CD4-positive, alpha-beta T cell (primary cell): ENCODE results near the gene HSPB6. TPM values are rescaled to one million over a fixed set of nuclear protein-coding genes. Genes with fewer than 3 reads are reported as not detected.

ENCODE experiments used
- ATAC-seq: fragments of 200-7000 bp; cut with Tn5 transposase; one replicate; pipeline ENCODE4 v1.10.0; 2022; ENCODE audit warnings: mild to moderate bottlenecking; ENCODE audit not compliant: poor library complexity
- CTCF ChIA-PET: fragments of 350-600 bp; sonication (Branson Sonifier 250); formaldehyde crosslinking; loops from one replicate; lab custom pipeline; 2021; ENCODE audit warnings: antibody characterized with exemption, inconsistent platforms; lab: Charles Lee
- POLR2A ChIA-PET: fragments of 350-600 bp; sonication (Branson Sonifier 250); formaldehyde crosslinking; loops from one replicate; lab custom pipeline; 2021; ENCODE audit warnings: antibody characterized with exemption, inconsistent platforms; lab: Charles Lee
- DNase-seq, 14 experiments: peaks; one replicate each; pipeline ENCODE4 v3.0.0-alpha.2; 2013 to 2020; ENCODE audit warnings: mixed read lengths in 2 of 14
- H3K27ac ChIP-seq, 2 donors: one replicate each; pipeline versions ENCODE4 v1.5.1 to v1.7.0; 2013; ENCODE audit warnings: low read length in 2 of 2, low read depth in 1 of 2, mild to moderate bottlenecking in 1 of 2
- H3K27me3 ChIP-seq, 2 experiments: 1 replicate in 1 of 2; 2 replicates in 1 of 2; pipeline versions ENCODE4 v1.6.1 to v1.7.0; 2013; ENCODE audit warnings: low read length in 2 of 2, control low read depth in 1 of 2, mild to moderate bottlenecking in 1 of 2, moderate library complexity in 1 of 2; ENCODE audit not compliant: insufficient read depth in 2 of 2, control insufficient read depth in 1 of 2
- H3K36me3 ChIP-seq: one replicate; pipeline ENCODE4 v1.6.1; 2013; ENCODE audit warnings: low read length, control low read depth; ENCODE audit not compliant: insufficient read depth
- H3K4me1 ChIP-seq: one replicate; pipeline ENCODE4 v1.6.1; 2013; ENCODE audit warnings: low read length, control low read depth; ENCODE audit not compliant: insufficient read depth
- H3K4me3 ChIP-seq: one replicate; pipeline ENCODE4 v1.5.1; 2013; ENCODE audit warnings: mild to moderate bottlenecking, low read length, moderate library complexity
- H3K9me3 ChIP-seq, 2 experiments: 1 replicate in 1 of 2; 2 replicates in 1 of 2; pipeline versions ENCODE4 v1.6.1 to v1.7.0; 2013; ENCODE audit warnings: low read length in 2 of 2, mild to moderate bottlenecking in 2 of 2, control low read depth in 1 of 2, moderate library complexity in 1 of 2; ENCODE audit not compliant: control insufficient read depth in 1 of 2, insufficient read depth in 1 of 2
- H3K27ac Mint-ChIP-seq: one replicate; pipeline ENCODE4 v1.8.0; 2020; ENCODE audit warnings: mixed read lengths
- H3K27me3 Mint-ChIP-seq: one replicate; pipeline ENCODE4 v1.8.0; 2021; ENCODE audit warnings: mixed read lengths
- H3K36me3 Mint-ChIP-seq: one replicate; pipeline ENCODE4 v1.8.0; 2021; ENCODE audit warnings: low read depth, mixed read lengths
- H3K4me1 Mint-ChIP-seq: one replicate; pipeline ENCODE4 v1.8.0; 2021; ENCODE audit warnings: low read depth, mixed read lengths
- H3K4me3 Mint-ChIP-seq: one replicate; pipeline ENCODE4 v1.8.0; 2020; ENCODE audit warnings: mild to moderate bottlenecking, mixed read lengths
- H3K9me3 Mint-ChIP-seq: one replicate; pipeline ENCODE4 v1.8.0; 2020; ENCODE audit warnings: mixed read lengths
- CTCF ChIP-seq: fragments of 200-600 bp; IDR thresholded peaks from one replicate; pipeline ENCODE4 v1.8.0; 2022; ENCODE audit warnings: antibody characterized with exemption, mild to moderate bottlenecking
- intact Hi-C, 2 experiments: fragments of 100-400 bp; cut with DNase I in 1 of 2; cut with micrococcal nuclease in 1 of 2; formaldehyde crosslinking; loops; one replicate each; pipeline versions ENCODE4 v1.15.1 to v1.9.0; 2023 to 2025; cut with DNase I, micrococcal nuclease
- total RNA-seq, 174 experiments: library from RNA in 2 of 174; stranded (reverse) in 2 of 174; gene quantifications; one replicate each; pipeline ENCODE4 v1.2.3 and lab custom pipeline; 2021 to 2026

The HSPB6 gene
- total RNA-seq, 2 experiments from 2014 or later = not detected

DNA sequence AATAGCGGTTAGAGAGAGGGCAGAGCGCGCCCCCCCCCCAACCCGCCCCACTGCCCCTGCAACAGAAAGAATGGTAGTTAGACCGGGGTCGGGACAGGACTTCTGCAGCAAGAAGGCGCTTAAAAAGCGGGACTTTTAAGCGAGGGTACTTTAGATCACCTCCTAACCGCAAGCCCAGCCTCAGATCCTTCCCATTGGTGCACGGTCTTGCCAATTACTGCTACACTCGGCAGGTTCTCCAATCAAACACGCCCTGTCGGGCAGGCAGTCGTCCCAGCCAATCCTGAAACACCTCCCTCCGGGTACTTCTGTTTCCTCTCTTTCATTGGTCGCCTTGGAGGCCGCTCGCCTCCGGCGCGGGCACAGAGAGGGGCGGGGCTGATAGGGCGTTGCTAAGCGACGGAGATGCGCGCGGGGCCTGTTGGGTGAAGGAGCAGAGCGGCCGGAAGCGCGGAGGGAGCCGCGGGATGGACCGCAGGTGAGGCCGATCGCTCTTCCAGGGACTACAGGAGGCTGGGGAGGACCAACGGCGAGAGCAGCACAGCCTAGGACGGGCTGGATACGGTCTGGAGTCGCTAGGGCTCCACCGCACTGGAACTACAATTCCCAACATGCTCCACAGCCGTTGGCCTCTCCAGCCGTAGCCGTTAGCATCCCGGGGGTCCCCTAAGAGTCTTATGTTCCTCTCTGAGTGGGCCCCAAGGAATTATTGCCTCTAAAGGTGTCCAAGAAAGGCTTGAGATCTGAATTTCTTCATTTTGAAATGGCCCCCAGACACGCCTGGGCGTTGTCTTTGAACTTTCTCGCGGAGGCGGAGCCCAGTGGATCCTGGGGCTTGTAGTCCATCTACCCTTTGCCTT, 1.1 kb upstream of the HSPB6 start, which contains the start of gene PROSER3:
Gene PROSER3 (plus strand): TSS at position 428 of the 860 bp plus-strand sequence. CDS start 40 bp downstream, at position 468.
- peaks cover 41% of the 10 kb centered on the region for H3K4me1 Mint-ChIP-seq
- CTCF ChIA-PET = no interaction called here
- intact Hi-C loops = loop anchor here (1.0 to 10.0 kb wide), 8 partner anchors 10 to 927 kb away; partner anchors contain the start of genes ARHGAP33 (in 2 of the 2), LIN37 (in 2 of the 2), COX6B1 (in 1 of the 2) and ETV2 (in 1 of the 2)
- no peaks in the 10 kb centered on the region for H3K9me3 Mint-ChIP-seq
- POLR2A ChIA-PET = interaction anchor here (1.0 to 1.3 kb wide), 5 partner anchors 10 to 18 kb away, joined by 3 to 12 read pairs (median 3); partner anchors contain the start of genes LIN37 and U2AF1L4
- H3K27ac ChIP-seq = peak within 1 kb of the TSS; percentile 61 to 97
- no peak for TF ChIP-seq CTCF
- H3K27me3 Mint-ChIP-seq = peaks cover 15% of the 10 kb centered on the region
- ATAC-seq (peak; percentile 96), DNase-seq (peak; percentile 95 to 100 (median 98))
- H3K36me3 ChIP-seq = peaks cover 35% of the 10 kb centered on the region
- peak within 1 kb of the TSS; percentile 88 for H3K27ac Mint-ChIP-seq
- H3K27me3 ChIP-seq = peaks cover 0 to 2% of the 10 kb centered on the region in 2 experiments
- H3K4me3 Mint-ChIP-seq = peak within 1 kb of the TSS; percentile 99
- no peaks in the 10 kb centered on the region for H3K9me3 ChIP-seq
- peak within 1 kb of the TSS; percentile 81 for H3K4me3 ChIP-seq
- H3K36me3 Mint-ChIP-seq = peaks cover 44% of the 10 kb centered on the region
- H3K4me1 ChIP-seq = peaks cover 43% of the 10 kb centered on the region

GRCh38 chr19:35757231-35757748, 461 bp upstream of the HSPB6 start:
- Mint-ChIP-seq H3K4me3 (peak overlapping the region; percentile 99), H3K4me1 (peaks cover 41% of the 10 kb centered on the region), H3K36me3 (peaks cover 45% of the 10 kb centered on the region), H3K27ac (peak overlapping the region; percentile 88), H3K9me3 (no peaks in the 10 kb centered on the region), H3K27me3 (peaks cover 15% of the 10 kb centered on the region)
- no peaks in the 10 kb centered on the region for H3K9me3 ChIP-seq
- peaks cover 0 to 2% of the 10 kb centered on the region in 2 experiments for H3K27me3 ChIP-seq
- intact Hi-C loops = loop anchor here (1.0 to 10.0 kb wide), 6 partner anchors 9 to 928 kb away; partner anchors contain the start of genes COX6B1 (in 1 of the 2), ETV2 (in 1 of the 2), KMT2B (in 1 of the 2) and LIN37 (in 1 of the 2)
- ChIA-PET CTCF (no interaction called here), POLR2A (interaction anchor here (0.9 to 1.3 kb wide), 5 partner anchors 9 to 55 kb away, joined by 3 to 12 read pairs (median 3); partner anchors contain the start of genes LIN37 and U2AF1L4)
- H3K36me3 ChIP-seq = peaks cover 40% of the 10 kb centered on the region
- TF ChIP-seq CTCF = no peak
- DNase-seq (peak in 1 of 14 experiments; percentile 51), ATAC-seq (no peak)
- H3K27ac ChIP-seq = no peak overlapping the region
- peaks cover 43% of the 10 kb centered on the region for H3K4me1 ChIP-seq
- peak overlapping the region; percentile 81 for H3K4me3 ChIP-seq
